Measurements from ENCODE around the gene NGLY1. TPM values are rescaled to one million over a fixed set of nuclear protein-coding genes. Genes with fewer than 3 reads are reported as not detected.

Gene NGLY1
- total RNA-seq, 1 experiment from 2014 or later: 40.3 TPM

GRCh38 chr3:25673738-25674298 lies 109.4 kb downstream of the NGLY1 start:
- no peak overlapping the region for H3K4me3 Mint-ChIP-seq (ENCODE audit: low read depth, unreplicated experiment)
- intact Hi-C loops (cut with micrococcal nuclease; ENCODE audit: unreplicated experiment): no loop called here
- H3K27me3 Mint-ChIP-seq (ENCODE audit: unreplicated experiment): no peaks in the 10 kb centered on the region
- no peak for DNase-seq
- no peaks in the 10 kb centered on the region for H3K4me1 Mint-ChIP-seq (ENCODE audit: low read depth, unreplicated experiment)
- H3K9me3 Mint-ChIP-seq (ENCODE audit: low read depth, unreplicated experiment): no peaks in the 10 kb centered on the region
- TF ChIP-seq, protein P1, sequence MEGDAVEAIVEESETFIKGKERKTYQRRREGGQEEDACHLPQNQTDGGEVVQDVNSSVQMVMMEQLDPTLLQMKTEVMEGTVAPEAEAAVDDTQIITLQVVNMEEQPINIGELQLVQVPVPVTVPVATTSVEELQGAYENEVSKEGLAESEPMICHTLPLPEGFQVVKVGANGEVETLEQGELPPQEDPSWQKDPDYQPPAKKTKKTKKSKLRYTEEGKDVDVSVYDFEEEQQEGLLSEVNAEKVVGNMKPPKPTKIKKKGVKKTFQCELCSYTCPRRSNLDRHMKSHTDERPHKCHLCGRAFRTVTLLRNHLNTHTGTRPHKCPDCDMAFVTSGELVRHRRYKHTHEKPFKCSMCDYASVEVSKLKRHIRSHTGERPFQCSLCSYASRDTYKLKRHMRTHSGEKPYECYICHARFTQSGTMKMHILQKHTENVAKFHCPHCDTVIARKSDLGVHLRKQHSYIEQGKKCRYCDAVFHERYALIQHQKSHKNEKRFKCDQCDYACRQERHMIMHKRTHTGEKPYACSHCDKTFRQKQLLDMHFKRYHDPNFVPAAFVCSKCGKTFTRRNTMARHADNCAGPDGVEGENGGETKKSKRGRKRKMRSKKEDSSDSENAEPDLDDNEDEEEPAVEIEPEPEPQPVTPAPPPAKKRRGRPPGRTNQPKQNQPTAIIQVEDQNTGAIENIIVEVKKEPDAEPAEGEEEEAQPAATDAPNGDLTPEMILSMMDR (IDR thresholded peaks at IDR 0.05; ENCODE audit: unreplicated experiment): no peak
- H3K36me3 Mint-ChIP-seq (ENCODE audit: insufficient read depth, unreplicated experiment): no peaks in the 10 kb centered on the region
- CTCF ChIA-PET: no interaction called here
- no TSS peak for BruUV-seq (replicated peaks)
- no peak overlapping the region for H3K27ac Mint-ChIP-seq (ENCODE audit: unreplicated experiment)

Other genes starting within 250 kb of the NGLY1 start
- 99.9 and 117 TPM in 2 replicates for gene TOP2B, start 118.5 kb downstream of the NGLY1 start, total RNA-seq (2022)
- 13.6 and 18.4 TPM in 2 replicates for gene OXSM, start 6.6 kb upstream of the NGLY1 start, total RNA-seq (2022)